GM13977 (cell line): ENCODE data around the gene CDK1.

Experiments
- DNase-seq: peaks from one replicate; pipeline ENCODE4 v3.0.0; 2012; ENCODE audit warnings: low spot score
- in situ Hi-C: fragments of 300-500 bp; cut with MboI; formaldehyde crosslinking; loops from one replicate; pipeline ENCODE4 v1.12.0; 2022; ENCODE audit warnings: low sequenced_read_pairs, low pct_unique_long_range_greater_than_20kb, mixed read lengths, inconsistent platforms; ENCODE audit not compliant: unreplicated experiment
- TF ChIP-seq, protein P1 (sequence below): IDR thresholded peaks from 2 replicates; pipeline ENCODE4 v1.5.1; 2012; ENCODE audit warnings: mild to moderate bottlenecking, control low read depth; ENCODE audit not compliant: insufficient read depth; ENCODE audit errors: extremely low read depth, missing control alignments

Gene CDK1

DNA sequence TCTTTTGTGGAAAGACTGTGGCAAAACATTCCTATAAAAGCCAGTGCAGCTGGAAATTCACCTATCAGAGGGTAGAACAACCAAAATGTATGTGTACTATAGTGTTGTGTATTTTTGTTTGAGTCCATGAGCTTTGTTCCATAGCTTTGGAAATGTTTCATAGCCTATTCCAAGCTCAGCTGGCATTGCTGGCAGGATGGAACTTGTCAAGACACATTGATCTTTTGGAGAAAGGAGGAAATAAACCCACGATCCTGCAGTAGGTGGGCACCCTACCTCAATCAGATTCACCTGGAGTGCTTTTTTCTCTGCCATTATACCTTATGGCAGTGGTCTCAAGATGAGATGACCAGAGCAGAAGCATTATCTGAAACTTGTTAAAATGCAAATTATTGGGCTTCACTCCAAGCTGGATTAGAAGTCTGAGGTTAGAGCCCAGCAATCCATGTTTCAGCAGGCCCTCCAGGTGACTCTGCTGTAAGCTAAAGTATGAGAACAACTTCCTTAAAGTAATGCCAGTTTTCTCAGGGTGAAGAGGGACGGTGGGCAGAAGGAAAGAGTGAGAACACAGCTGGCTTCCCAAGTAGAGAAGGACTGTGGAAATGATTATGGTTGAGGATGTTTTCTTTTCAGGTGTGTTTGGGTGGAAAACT, 30.3 kb upstream of the CDK1 start:
- DNase-seq = no peak
- in situ Hi-C loops = no loop called here
- TF ChIP-seq, protein P1, sequence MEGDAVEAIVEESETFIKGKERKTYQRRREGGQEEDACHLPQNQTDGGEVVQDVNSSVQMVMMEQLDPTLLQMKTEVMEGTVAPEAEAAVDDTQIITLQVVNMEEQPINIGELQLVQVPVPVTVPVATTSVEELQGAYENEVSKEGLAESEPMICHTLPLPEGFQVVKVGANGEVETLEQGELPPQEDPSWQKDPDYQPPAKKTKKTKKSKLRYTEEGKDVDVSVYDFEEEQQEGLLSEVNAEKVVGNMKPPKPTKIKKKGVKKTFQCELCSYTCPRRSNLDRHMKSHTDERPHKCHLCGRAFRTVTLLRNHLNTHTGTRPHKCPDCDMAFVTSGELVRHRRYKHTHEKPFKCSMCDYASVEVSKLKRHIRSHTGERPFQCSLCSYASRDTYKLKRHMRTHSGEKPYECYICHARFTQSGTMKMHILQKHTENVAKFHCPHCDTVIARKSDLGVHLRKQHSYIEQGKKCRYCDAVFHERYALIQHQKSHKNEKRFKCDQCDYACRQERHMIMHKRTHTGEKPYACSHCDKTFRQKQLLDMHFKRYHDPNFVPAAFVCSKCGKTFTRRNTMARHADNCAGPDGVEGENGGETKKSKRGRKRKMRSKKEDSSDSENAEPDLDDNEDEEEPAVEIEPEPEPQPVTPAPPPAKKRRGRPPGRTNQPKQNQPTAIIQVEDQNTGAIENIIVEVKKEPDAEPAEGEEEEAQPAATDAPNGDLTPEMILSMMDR = no peak

DNA sequence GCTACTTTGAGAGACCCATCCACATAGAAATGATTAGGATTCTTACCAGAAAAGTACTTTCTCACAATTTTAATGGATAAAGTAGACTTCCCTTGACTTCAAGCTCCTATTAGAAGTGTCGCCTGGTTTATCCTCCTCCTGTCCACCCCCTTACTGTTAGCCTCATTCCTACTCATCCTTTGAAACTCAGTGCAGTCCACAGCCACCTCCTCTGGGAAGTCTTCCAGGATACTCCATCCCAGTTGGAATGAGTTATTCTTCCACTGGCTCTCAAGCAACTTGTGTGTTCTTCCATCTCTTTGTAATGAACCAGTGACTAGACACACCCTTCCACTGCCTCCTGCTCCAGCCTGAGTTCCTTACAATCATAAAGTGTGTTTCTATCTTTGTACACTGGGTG, 25.1 kb upstream of the CDK1 start:
- DNase-seq = no peak
- in situ Hi-C loops = no loop called here
- TF ChIP-seq, protein P1 = no peak

DNA sequence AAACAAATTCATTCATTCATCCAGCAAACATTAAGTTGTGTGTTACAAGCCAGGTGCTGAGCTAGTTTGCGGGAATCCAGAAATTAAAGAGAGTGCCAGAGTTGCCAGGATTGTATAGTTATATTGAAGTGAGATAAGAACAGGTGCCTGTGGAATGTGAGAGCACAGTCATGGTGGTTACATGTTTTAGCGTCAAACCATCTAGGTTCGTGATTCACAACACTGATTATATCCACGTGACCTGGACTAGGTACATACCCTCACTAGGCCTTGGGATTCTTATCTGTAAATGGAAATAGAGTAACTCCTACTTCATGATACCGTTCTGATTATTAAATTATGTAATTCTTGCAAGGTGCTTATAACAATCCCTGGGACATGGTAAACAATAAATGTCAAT, 24.5 kb upstream of the CDK1 start:
- in situ Hi-C loops = no loop called here
- no peak for DNase-seq
- TF ChIP-seq, protein P1 = no peak

DNA sequence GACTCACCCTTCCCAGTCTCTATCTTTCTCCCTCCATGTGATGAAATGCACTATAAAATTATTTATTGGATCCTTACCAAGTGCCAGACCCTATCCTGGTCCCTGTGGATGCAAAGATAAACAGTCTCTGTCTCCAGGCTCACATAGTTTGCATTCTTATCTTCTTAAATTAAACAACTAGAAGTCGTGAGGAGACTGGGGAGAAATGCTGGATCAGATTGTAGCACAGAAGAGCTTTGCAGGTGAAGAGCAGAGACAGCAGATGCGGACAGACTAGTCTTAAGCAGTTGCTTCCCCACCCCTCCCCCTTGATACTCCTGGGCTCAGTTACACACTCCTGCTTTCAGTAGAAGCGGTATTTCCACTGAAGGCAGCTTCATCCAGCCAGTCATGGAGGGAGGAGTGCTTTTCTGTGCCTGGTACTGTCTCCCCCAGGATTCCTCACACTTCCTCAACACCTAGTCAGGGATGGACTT, 20.8 kb upstream of the CDK1 start:
- in situ Hi-C loops = no loop called here
- TF ChIP-seq, protein P1 = no peak
- DNase-seq = no peak

DNA sequence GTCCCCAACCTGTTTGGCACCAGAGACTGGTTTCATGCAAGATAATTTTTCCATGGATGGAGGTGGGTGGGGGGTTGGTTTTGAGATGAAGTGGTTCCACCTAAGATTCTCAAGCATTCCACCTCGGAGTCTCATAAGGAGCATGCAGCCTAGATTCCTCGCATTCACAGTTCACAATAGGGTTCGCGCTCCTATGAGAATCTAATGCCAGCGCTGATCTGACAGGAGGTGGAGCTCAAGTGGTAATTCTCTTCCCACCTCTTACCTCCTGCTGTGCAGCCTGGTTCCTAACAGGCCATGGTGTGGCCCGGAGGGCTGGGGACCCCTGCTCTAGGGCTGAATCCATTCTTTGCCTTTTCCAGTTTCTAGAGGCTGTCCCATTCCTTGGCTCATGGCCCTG, 19.1 kb upstream of the CDK1 start:
- TF ChIP-seq, protein P1 = no peak
- DNase-seq = no peak
- in situ Hi-C loops = no loop called here

DNA sequence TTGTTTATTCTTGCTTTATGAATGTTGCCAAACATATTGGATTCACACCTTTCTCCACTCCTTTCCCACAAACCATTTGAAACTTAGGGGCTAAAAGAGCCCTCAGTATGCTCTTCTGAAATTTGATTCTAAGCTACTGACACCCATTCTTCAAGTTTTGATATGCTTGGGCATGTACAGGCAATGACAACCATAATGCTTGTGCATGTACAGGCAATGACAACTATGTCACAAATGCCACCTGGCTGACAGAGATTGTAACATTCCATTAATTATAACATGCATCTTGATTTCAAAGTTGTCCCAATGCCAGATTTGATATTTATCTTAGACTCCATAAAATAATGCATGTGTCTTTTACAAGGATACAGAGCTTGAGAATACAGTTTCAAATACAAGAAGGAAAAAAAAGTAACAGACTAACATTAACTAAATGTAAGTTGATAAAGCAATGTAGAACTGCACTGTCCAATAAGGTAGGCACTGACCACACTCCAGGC, 17.5 kb upstream of the CDK1 start:
- no peak for DNase-seq

More for the DNA sequence above, 17.5 kb upstream of the CDK1 start:
- in situ Hi-C loops = no loop called here
- TF ChIP-seq, protein P1 = no peak
